Measurements from ENCODE around the gene SLC39A9. TPM values are rescaled to one million over a fixed set of nuclear protein-coding genes. Genes with fewer than 3 reads are reported as not detected.

SLC39A9 gene
- total and polyA plus RNA-seq, 2 donors (not counting 1 experiment from before 2014, with no cell fraction given): 18.4 to 59.1 TPM

DNA sequence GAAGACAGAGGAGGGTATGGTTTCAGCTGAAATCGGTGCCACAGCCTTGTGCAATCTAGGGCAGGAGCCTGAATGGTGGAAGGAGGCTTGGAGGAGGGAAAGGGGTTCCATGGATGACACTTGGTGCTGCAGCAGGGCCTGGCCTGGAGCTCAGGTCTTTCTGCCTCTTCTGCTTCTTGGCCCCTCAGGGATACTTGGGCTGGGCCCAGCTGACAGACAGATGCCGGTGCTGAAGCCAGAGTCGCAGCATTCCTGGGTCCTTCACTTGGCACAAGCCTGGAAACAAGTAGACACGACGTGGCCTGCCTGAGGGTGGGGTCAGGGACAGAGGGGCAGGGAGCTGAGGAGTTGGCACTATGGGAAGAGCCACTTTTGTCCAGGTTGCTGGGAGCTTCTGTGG is 81.6 kb downstream of the SLC39A9 start:
- no peak for ATAC-seq (ENCODE audit: low read depth)
- no peak overlapping the region for H3K4me3 Mint-ChIP-seq
- WGBS (ENCODE audit: insufficient coverage): 94% methylated on average over 5 of the region's 5 CpGs
- no peak for DNase-seq
- H3K79me2 ChIP-seq (ENCODE audit: control insufficient read depth, insufficient read depth, low read length): no peaks in the 10 kb centered on the region
- intact Hi-C loops (cut with micrococcal nuclease): no loop called here
- no peak overlapping the region for H3K4me2 ChIP-seq (replicated peaks; ENCODE audit: low read depth, low read length, poor library complexity, severe bottlenecking)
- no peak overlapping the region for H3K27ac ChIP-seq (ENCODE audit: low read length in 2 of 2)
- peaks cover 0 to 3% (median 0%) of the 10 kb centered on the region in 3 donors for H3K9me3 ChIP-seq (ENCODE audit: control extremely low read depth in 1 of 3, control insufficient read depth in 2 of 3, insufficient read depth in 1 of 3, low read length in 2 of 3)
- H4K20me1 ChIP-seq (ENCODE audit: control insufficient read depth, insufficient read depth, low read length, poor library complexity, severe bottlenecking): no peaks in the 10 kb centered on the region
- TF ChIP-seq, protein P1, sequence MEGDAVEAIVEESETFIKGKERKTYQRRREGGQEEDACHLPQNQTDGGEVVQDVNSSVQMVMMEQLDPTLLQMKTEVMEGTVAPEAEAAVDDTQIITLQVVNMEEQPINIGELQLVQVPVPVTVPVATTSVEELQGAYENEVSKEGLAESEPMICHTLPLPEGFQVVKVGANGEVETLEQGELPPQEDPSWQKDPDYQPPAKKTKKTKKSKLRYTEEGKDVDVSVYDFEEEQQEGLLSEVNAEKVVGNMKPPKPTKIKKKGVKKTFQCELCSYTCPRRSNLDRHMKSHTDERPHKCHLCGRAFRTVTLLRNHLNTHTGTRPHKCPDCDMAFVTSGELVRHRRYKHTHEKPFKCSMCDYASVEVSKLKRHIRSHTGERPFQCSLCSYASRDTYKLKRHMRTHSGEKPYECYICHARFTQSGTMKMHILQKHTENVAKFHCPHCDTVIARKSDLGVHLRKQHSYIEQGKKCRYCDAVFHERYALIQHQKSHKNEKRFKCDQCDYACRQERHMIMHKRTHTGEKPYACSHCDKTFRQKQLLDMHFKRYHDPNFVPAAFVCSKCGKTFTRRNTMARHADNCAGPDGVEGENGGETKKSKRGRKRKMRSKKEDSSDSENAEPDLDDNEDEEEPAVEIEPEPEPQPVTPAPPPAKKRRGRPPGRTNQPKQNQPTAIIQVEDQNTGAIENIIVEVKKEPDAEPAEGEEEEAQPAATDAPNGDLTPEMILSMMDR (IDR thresholded peaks at IDR 0.05): no peak
- no peak for TF ChIP-seq EZH2 (IDR thresholded peaks at IDR 0.05; ENCODE audit: borderline replicate concordance, insufficient read depth, low read depth, low read length, poor library complexity, severe bottlenecking)
- H3K27ac Mint-ChIP-seq: no peak overlapping the region
- CTCF ChIA-PET: interaction anchor here (0.8 to 0.9 kb wide), 2 partner anchors 15 to 238 kb away, joined by 3 to 4 read pairs; no protein-coding TSS in a partner anchor
- no peak overlapping the region for H3K4me3 ChIP-seq (ENCODE audit: control extremely low read depth in 1 of 5, extremely low read depth in 1 of 5, insufficient read depth in 1 of 5, low read depth in 2 of 5, low read length in 4 of 5)
- H3K9ac ChIP-seq (ENCODE audit: low read length): no peak overlapping the region
- H3K9me3 Mint-ChIP-seq (ENCODE audit: insufficient read depth): no peaks in the 10 kb centered on the region
- peaks cover 35% of the 10 kb centered on the region for H3K27me3 Mint-ChIP-seq
- no peak overlapping the region for H2AFZ ChIP-seq (ENCODE audit: insufficient read depth, low read depth, low read length, poor library complexity, severe bottlenecking)
- no peaks in the 10 kb centered on the region for H3K36me3 ChIP-seq (replicated peaks in 1 of 2; ENCODE audit: control extremely low read depth in 1 of 2, control insufficient read depth in 1 of 2, extremely low read depth in 1 of 2, insufficient read depth in 2 of 2, low read length in 1 of 2)
- POLR2A ChIA-PET: interaction anchor here (0.5 kb wide), 1 partner anchor 175 kb away, joined by 3 read pairs; no protein-coding TSS in a partner anchor
- H3K4me1 Mint-ChIP-seq: peaks cover 19% of the 10 kb centered on the region
- peaks cover 0 to 25% (median 5%) of the 10 kb centered on the region in 4 experiments for H3K27me3 ChIP-seq (replicated peaks in 1 of 4; ENCODE audit: control extremely low read depth in 1 of 4, control insufficient read depth in 3 of 4, insufficient read depth in 4 of 4, low read length in 3 of 4)
- peaks cover 11 to 15% of the 10 kb centered on the region in 2 donors for H3K4me1 ChIP-seq (ENCODE audit: control insufficient read depth in 2 of 2, insufficient read depth in 2 of 2, low read length in 2 of 2)

DNA sequence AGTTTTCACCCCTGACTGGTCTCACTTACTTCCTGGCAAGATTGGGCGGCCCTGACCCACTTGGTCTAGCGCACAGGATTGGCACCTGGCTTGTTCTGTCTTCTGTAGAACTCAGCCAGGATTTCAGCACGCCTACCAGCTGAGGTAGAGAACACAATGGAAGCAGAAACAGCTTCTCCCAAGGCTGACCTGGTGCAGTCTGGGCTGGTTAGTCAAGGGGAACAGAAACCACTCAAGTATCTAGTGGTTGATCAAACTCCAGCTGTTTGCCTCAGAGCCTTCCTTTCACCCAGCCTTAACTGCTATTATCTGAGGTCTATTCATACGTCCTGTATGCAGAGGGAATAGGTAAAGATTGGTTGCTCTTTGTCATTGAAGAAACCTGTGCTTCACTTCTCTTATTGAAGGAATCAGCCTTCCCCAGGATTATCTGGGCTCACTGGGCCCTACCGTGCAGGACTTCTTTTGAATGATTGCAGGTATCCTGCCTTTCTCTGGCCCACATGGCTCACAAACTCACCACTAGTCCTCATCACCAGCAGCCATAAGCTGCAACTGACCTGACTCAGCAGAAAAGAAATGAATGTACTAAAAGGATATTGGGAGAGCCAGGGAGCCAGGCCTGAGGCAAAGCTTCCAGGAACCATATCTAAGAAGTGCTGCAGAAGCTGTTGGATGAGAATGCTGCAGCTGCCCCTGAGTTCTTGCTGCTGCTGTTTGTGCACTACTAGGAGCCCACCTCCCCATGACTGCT is 83.5 kb downstream of the SLC39A9 start:
- H3K4me3 ChIP-seq (ENCODE audit: control extremely low read depth in 1 of 5, extremely low read depth in 1 of 5, insufficient read depth in 1 of 5, low read depth in 2 of 5, low read length in 4 of 5): no peak overlapping the region
- peak; percentile 45 for ATAC-seq (ENCODE audit: low read depth)
- no peak overlapping the region for H3K4me3 Mint-ChIP-seq
- H3K79me2 ChIP-seq (ENCODE audit: control insufficient read depth, insufficient read depth, low read length): no peaks in the 10 kb centered on the region
- H4K20me1 ChIP-seq (ENCODE audit: control insufficient read depth, insufficient read depth, low read length, poor library complexity, severe bottlenecking): no peaks in the 10 kb centered on the region
- intact Hi-C loops (cut with micrococcal nuclease): no loop called here
- POLR2A ChIA-PET: interaction anchor here (0.5 to 0.6 kb wide), 2 partner anchors 17 to 162 kb away, joined by 3 read pairs; no protein-coding TSS in a partner anchor
- no peak overlapping the region for H2AFZ ChIP-seq (ENCODE audit: insufficient read depth, low read depth, low read length, poor library complexity, severe bottlenecking)
- H3K9me3 ChIP-seq (ENCODE audit: control extremely low read depth in 1 of 3, control insufficient read depth in 2 of 3, insufficient read depth in 1 of 3, low read length in 2 of 3): no peaks in the 10 kb centered on the region
- no peak overlapping the region for H3K9ac ChIP-seq (ENCODE audit: low read length)
- peak; percentile 13 for DNase-seq
- H3K27ac ChIP-seq (ENCODE audit: low read length in 2 of 2): no peak overlapping the region
- no peak overlapping the region for H3K27ac Mint-ChIP-seq
- H3K27me3 Mint-ChIP-seq: peaks cover 41% of the 10 kb centered on the region
- TF ChIP-seq, protein P1 (IDR thresholded peaks at IDR 0.05): no peak
- no peak for TF ChIP-seq EZH2 (IDR thresholded peaks at IDR 0.05; ENCODE audit: borderline replicate concordance, insufficient read depth, low read depth, low read length, poor library complexity, severe bottlenecking)
- peaks cover 11 to 16% of the 10 kb centered on the region in 2 donors for H3K4me1 ChIP-seq (ENCODE audit: control insufficient read depth in 2 of 2, insufficient read depth in 2 of 2, low read length in 2 of 2)
- peaks cover 23% of the 10 kb centered on the region for H3K4me1 Mint-ChIP-seq
- H3K36me3 ChIP-seq (replicated peaks in 1 of 2; ENCODE audit: control extremely low read depth in 1 of 2, control insufficient read depth in 1 of 2, extremely low read depth in 1 of 2, insufficient read depth in 2 of 2, low read length in 1 of 2): no peaks in the 10 kb centered on the region
- H3K9me3 Mint-ChIP-seq (ENCODE audit: insufficient read depth): no peaks in the 10 kb centered on the region
- WGBS (ENCODE audit: insufficient coverage): 3% methylated on average over 3 of the region's 5 CpGs
- CTCF ChIA-PET: interaction anchor here (1.3 kb wide), 1 partner anchor 22 kb away, joined by 3 read pairs; no protein-coding TSS in a partner anchor
- peaks cover 0 to 40% (median 17%) of the 10 kb centered on the region in 4 experiments for H3K27me3 ChIP-seq (replicated peaks in 1 of 4; ENCODE audit: control extremely low read depth in 1 of 4, control insufficient read depth in 3 of 4, insufficient read depth in 4 of 4, low read length in 3 of 4)
- no peak overlapping the region for H3K4me2 ChIP-seq (replicated peaks; ENCODE audit: low read depth, low read length, poor library complexity, severe bottlenecking)

All from B cell (primary cell).